Epithelial cell of esophagus (primary cell): Measurements from ENCODE around the gene ZNF770.
"Not testable (repeated sequence)": the region's sequence is repeated elsewhere in the genome, so short reads cannot be mapped to it uniquely, and the experiment has no call there.

Source experiments
- DNase-seq: peaks from one replicate; pipeline ENCODE4 v3.0.0; 2010; ENCODE audit warnings: low read depth
- H3K4me3 ChIP-seq: 2 replicates; pipeline ENCODE4 v1.5.1; 2011; ENCODE audit warnings: mild to moderate bottlenecking, low read length, control low read depth
- TF ChIP-seq, protein P1 (sequence below): IDR thresholded peaks from 2 replicates; pipeline ENCODE4 v1.5.1; 2011; ENCODE audit warnings: low read depth, mild to moderate bottlenecking, low read length, control low read depth, inconsistent platforms; ENCODE audit not compliant: insufficient read depth; ENCODE audit errors: missing control alignments

The ZNF770 gene

DNA sequence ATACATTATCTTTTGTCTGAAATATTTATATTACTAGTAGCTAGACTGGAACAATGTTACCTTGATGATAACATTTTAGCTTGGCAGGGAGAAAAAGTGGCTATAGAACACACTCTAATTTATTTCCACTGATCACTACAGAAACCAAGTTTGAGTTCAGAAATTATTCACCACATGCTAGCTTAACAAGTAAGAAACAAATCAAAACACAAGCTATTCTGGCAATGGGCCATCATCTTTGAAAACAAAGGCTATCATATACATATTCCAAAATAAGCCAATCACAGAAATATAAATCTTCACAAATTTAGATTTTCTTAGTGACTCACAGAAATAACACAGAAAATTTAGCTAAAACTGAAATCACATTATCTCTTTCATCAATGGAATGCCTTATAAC is 35.6 kb downstream of the ZNF770 start:
- H3K4me3 ChIP-seq, result no peak overlapping the region
- no peak for DNase-seq
- TF ChIP-seq, protein P1, sequence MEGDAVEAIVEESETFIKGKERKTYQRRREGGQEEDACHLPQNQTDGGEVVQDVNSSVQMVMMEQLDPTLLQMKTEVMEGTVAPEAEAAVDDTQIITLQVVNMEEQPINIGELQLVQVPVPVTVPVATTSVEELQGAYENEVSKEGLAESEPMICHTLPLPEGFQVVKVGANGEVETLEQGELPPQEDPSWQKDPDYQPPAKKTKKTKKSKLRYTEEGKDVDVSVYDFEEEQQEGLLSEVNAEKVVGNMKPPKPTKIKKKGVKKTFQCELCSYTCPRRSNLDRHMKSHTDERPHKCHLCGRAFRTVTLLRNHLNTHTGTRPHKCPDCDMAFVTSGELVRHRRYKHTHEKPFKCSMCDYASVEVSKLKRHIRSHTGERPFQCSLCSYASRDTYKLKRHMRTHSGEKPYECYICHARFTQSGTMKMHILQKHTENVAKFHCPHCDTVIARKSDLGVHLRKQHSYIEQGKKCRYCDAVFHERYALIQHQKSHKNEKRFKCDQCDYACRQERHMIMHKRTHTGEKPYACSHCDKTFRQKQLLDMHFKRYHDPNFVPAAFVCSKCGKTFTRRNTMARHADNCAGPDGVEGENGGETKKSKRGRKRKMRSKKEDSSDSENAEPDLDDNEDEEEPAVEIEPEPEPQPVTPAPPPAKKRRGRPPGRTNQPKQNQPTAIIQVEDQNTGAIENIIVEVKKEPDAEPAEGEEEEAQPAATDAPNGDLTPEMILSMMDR, result no peak

DNA sequence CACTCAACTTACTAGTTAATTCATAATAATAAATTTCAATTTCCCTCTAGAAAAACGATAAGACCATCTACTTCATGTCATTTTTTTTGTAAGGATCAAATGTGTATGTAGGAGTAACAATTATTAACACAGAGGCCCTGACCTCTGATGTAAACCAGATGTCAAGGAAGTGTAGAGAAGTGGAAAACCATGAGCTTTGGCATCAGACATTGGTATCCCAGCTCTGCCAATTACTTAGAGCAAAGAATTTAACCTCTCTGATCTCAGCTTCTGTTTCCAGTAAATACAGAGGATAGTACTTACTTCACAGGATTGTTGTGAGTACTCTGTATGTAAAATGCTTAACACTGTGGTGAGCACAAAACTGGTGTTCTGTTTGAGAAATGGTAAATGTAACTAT is 36.1 kb downstream of the ZNF770 start:
- no peak for DNase-seq
- TF ChIP-seq, protein P1, result no peak
- no peak overlapping the region for H3K4me3 ChIP-seq

DNA sequence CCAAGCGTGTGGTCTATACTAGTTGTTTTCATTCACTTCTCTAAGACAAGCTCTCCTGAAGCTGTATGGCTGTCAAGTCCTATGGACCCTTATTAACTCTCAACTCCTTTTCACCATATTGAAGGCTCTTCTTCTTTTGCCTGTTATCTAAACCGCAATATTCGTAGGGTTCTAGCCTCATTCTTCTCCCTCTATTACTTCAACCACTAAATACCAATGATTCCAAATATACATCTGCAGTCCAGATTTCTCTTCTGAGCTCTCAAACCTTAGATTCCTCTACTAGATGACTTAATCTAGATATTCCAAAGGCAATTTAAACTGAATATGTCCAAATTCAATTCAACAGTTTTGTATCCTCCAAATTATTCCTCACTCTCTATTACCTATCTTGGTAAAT is 43.2 kb downstream of the ZNF770 start:
- no peak overlapping the region for H3K4me3 ChIP-seq
- TF ChIP-seq, protein P1, result no peak
- DNase-seq, result no peak

DNA sequence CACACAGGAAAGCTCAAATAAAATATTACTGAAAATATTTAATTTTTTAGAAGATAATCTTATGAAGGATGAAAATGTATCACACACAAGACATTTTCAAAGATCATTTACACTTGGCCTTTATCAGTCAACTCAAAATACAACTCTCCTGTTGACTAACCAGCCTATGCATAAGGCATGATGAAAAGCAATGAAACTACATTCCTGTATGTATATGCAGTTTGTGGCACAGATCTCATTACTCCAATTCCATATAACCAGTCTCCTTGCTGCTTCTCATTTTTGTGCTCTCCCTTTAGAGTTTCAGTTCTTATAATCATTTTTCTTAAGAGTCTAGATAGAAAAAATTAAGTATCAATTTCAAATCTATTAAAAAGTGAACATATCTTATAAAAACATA is 44.4 kb downstream of the ZNF770 start:
- no peak for DNase-seq
- TF ChIP-seq, protein P1, result no peak
- H3K4me3 ChIP-seq, result no peak overlapping the region

DNA sequence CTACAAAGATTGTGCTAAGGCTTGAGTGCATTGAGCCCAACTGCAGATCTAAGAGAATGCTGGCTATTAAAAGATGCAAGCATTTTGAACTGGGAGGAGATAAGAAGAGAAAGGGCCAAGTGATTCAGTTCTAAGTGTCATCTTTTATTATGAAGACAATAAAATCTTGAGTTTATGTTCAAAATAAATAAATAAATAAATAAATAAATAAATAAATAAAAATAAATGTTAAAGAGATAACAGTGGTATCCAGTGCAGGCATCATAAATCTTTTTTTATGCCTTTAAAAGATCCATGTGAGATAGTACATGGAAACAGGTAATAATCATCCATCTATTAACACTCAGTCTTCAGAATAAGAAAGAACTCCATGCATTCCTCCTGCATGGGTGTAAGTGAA is 44.8 kb downstream of the ZNF770 start:
- DNase-seq, H3K4me3 ChIP-seq: not testable (repeated sequence)

DNA sequence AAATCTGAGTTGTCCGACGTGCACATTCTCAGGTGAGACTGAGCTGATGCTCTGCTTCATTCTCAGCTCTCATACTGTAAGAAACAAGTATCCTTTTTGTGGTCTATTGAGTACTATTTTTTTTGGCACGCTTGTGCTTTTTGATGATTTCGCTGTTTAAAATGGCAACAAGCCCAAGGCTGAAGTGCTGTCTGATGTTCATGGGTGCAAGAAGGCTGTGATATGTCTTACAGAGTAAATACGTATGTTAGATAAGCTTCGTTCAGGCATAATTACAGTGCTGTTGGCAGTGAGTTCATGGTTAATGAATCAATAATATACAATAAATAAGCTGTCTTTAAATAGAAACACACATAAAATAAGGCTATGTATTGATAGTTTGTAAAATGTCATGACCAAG is 45.7 kb downstream of the ZNF770 start:
- TF ChIP-seq, protein P1, result no peak
- no peak overlapping the region for H3K4me3 ChIP-seq
- no peak for DNase-seq

DNA sequence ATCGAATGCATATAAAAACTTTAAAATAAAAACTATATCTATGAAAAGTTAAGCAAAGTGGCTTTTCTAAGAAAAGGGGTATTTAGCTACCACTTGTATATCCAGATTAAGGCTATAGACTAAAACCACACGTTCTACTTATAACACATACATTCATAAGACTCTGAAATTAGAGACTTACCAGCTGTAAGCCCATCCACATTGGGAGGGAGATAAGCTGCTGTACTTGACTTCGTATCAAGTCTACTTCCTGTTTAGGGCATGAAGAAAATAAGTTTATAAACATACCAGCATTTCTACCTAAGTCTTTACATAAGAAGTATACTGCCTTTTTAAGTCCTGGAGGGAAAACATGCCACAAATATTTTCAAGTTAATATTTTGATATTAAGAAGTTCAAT is 46.3 kb downstream of the ZNF770 start:
- DNase-seq, result no peak
- TF ChIP-seq, protein P1, result no peak
- H3K4me3 ChIP-seq, result no peak overlapping the region
